GM19324 (cell line): ENCODE results near the gene DCK.

ENCODE experiments used
- ATAC-seq: cut with Tn5 transposase; IDR thresholded peaks from one replicate; pipeline ENCODE4 v1.9.1; 2021; ENCODE audit warnings: mild to moderate bottlenecking, moderate library complexity; ENCODE audit not compliant: unreplicated experiment, low FRiP score

DCK gene

GRCh38 chr4:70993181-70994068 is at the start of gene DCK:
TSS of gene DCK (plus strand) at chr4:70993649. CDS start at chr4:70993836, 187 bp downstream.
- ATAC-seq = peak; percentile 84

- ATAC-seq = no peak
Measured at GRCh38 chr4:70945046-70945445, 48.4 kb upstream of the DCK start.

- ATAC-seq = no peak
Measured at GRCh38 chr4:70945452-70946055, 47.9 kb upstream of the DCK start.

GRCh38 chr4:70946939-70947338 is 46.5 kb upstream of the DCK start:
- ATAC-seq = no peak

- no peak for ATAC-seq
Measured at GRCh38 chr4:70948665-70949260, 44.7 kb upstream of the DCK start.

GRCh38 chr4:70954032-70954431 is 39.4 kb upstream of the DCK start:
- no peak for ATAC-seq

- no peak for ATAC-seq
Measured at GRCh38 chr4:70956549-70957210, 36.8 kb upstream of the DCK start.

- ATAC-seq = no peak
Measured at GRCh38 chr4:70958681-70959080, 34.8 kb upstream of the DCK start.

- no peak for ATAC-seq
Measured at GRCh38 chr4:70969076-70969475, 24.4 kb upstream of the DCK start.

- no peak for ATAC-seq
Measured at GRCh38 chr4:70976252-70976651, 17.2 kb upstream of the DCK start.

- ATAC-seq = no peak
Measured at GRCh38 chr4:70979445-70980008, 13.9 kb upstream of the DCK start.

GRCh38 chr4:70980196-70980595 is 13.3 kb upstream of the DCK start:
- ATAC-seq = no peak

GRCh38 chr4:70984106-70984505 is 9.3 kb upstream of the DCK start:
- no peak for ATAC-seq

GRCh38 chr4:70984589-70984988 is 8.9 kb upstream of the DCK start:
- ATAC-seq = no peak

- no peak for ATAC-seq
Measured at GRCh38 chr4:70991596-70991995, 1.9 kb upstream of the DCK start.

- ATAC-seq = no peak
Measured at GRCh38 chr4:70992391-70992881, 1.0 kb upstream of the DCK start.

- ATAC-seq = no peak
Measured at GRCh38 chr4:70994069-70994366, 569 bp downstream of the DCK start.

GRCh38 chr4:70994387-70995099 is 1.1 kb downstream of the DCK start:
- ATAC-seq = peak; percentile 50

- ATAC-seq = no peak
Measured at GRCh38 chr4:70996018-70996360, 2.5 kb downstream of the DCK start.

- ATAC-seq = no peak
Measured at GRCh38 chr4:70997036-70997435, 3.6 kb downstream of the DCK start.
